Liver (tissue), 3 donors: ENCODE measurements around the gene RPS6KA5.

Experiments used
- CTCF ChIP-seq: fragments of 150-350 bp; IDR thresholded peaks from 2 replicates; pipeline ENCODE4 v1.5.1; 2017; ENCODE audit warnings: improper control_type of control experiment, low read depth, low read length; ENCODE audit not compliant: missing input control
- EGR1 ChIP-seq, 2 donors: IDR thresholded peaks; 2 replicates each; pipeline ENCODE4 v1.6.1; 2016 to 2018; ENCODE audit warnings: antibody characterized with exemption in 2 of 2, low read depth in 2 of 2
- FOXA1 ChIP-seq: IDR thresholded peaks from 2 replicates; pipeline ENCODE4 v1.6.1; 2016; ENCODE audit warnings: antibody characterized with exemption
- HNF4A ChIP-seq, 2 donors: conservative IDR thresholded peaks; 2 replicates each; pipeline ENCODE4 v1.6.1; 2016; ENCODE audit warnings: antibody characterized with exemption in 2 of 2, mild to moderate bottlenecking in 2 of 2
- JUND ChIP-seq, 2 donors: IDR thresholded peaks; 2 replicates each; pipeline ENCODE4 v1.6.1; 2016; ENCODE audit warnings: antibody characterized with exemption in 2 of 2
- MAX ChIP-seq: IDR thresholded peaks from 2 replicates; pipeline ENCODE4 v1.6.1; 2016; ENCODE audit warnings: antibody characterized with exemption
- NR2F2 ChIP-seq: IDR thresholded peaks from 2 replicates; pipeline ENCODE4 v1.6.1; 2016; ENCODE audit warnings: antibody characterized with exemption
- RAD21 ChIP-seq, 2 donors: IDR thresholded peaks; 2 replicates each; pipeline ENCODE4 v1.6.1; 2016; ENCODE audit warnings: antibody characterized with exemption in 2 of 2, mild to moderate bottlenecking in 2 of 2
- SP1 ChIP-seq: IDR thresholded peaks from 2 replicates; pipeline ENCODE4 v1.6.1; 2018; ENCODE audit warnings: antibody characterized with exemption, mild to moderate bottlenecking
- TAF1 ChIP-seq: conservative IDR thresholded peaks from 2 replicates; pipeline ENCODE4 v1.6.1; 2016; ENCODE audit warnings: antibody characterized with exemption, mild to moderate bottlenecking
- YY1 ChIP-seq: IDR thresholded peaks from 2 replicates; pipeline ENCODE4 v1.6.1; 2016; ENCODE audit warnings: antibody characterized with exemption, mild to moderate bottlenecking
- ZBTB33 ChIP-seq: IDR thresholded peaks from 2 replicates; pipeline ENCODE4 v1.6.1; 2016; ENCODE audit warnings: antibody characterized with exemption
- TF ChIP-seq, protein P1 (sequence below): IDR thresholded peaks from 2 replicates; pipeline ENCODE4 v1.6.1; 2016; ENCODE audit warnings: antibody characterized with exemption
- TF ChIP-seq, protein P2 (sequence below): IDR thresholded peaks from 2 replicates; pipeline ENCODE4 v1.6.1; 2016; ENCODE audit warnings: antibody characterized with exemption, mild to moderate bottlenecking
- donor health status: healthy.
- donor health status: healthy.

DNA sequence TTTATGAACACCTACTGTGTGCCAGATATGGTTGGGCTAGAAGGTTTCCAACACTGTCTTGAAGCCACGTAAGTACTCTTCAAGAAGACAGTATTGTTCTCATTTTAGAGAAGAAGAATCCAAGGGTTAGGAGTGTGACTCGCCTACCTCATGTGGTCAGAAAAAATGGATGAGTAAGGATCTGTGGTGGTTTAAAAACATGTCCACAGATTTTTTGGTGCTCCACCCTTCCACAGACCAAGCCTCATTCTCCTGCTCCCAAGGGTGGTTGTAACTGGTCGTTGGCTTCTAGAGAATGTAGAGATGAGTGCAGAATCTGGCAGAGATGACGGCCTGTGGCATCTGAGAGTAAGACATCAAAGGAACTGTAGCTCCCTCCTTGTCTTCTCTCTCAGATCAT is 213.9 kb downstream of the RPS6KA5 start:
- no peak for TF ChIP-seq CTCF
- no peak for TF ChIP-seq JUND (IDR thresholded peaks at IDR 0.05)
- no peak for TF ChIP-seq FOXA1
- no peak for TF ChIP-seq RAD21 (IDR thresholded peaks at IDR 0.05)
- TF ChIP-seq, protein P1, sequence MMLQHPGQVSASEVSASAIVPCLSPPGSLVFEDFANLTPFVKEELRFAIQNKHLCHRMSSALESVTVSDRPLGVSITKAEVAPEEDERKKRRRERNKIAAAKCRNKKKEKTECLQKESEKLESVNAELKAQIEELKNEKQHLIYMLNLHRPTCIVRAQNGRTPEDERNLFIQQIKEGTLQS = no peak
- no peak for TF ChIP-seq MAX
- TF ChIP-seq SP1 = no peak
- TF ChIP-seq HNF4A (conservative IDR thresholded peaks at IDR 0.05) = no peak
- TF ChIP-seq ZBTB33 = no peak
- TF ChIP-seq EGR1 (IDR thresholded peaks at IDR 0.05; ENCODE audit: low read depth in 2 of 2) = no peak
- no peak for TF ChIP-seq YY1
- TF ChIP-seq, protein P2, sequence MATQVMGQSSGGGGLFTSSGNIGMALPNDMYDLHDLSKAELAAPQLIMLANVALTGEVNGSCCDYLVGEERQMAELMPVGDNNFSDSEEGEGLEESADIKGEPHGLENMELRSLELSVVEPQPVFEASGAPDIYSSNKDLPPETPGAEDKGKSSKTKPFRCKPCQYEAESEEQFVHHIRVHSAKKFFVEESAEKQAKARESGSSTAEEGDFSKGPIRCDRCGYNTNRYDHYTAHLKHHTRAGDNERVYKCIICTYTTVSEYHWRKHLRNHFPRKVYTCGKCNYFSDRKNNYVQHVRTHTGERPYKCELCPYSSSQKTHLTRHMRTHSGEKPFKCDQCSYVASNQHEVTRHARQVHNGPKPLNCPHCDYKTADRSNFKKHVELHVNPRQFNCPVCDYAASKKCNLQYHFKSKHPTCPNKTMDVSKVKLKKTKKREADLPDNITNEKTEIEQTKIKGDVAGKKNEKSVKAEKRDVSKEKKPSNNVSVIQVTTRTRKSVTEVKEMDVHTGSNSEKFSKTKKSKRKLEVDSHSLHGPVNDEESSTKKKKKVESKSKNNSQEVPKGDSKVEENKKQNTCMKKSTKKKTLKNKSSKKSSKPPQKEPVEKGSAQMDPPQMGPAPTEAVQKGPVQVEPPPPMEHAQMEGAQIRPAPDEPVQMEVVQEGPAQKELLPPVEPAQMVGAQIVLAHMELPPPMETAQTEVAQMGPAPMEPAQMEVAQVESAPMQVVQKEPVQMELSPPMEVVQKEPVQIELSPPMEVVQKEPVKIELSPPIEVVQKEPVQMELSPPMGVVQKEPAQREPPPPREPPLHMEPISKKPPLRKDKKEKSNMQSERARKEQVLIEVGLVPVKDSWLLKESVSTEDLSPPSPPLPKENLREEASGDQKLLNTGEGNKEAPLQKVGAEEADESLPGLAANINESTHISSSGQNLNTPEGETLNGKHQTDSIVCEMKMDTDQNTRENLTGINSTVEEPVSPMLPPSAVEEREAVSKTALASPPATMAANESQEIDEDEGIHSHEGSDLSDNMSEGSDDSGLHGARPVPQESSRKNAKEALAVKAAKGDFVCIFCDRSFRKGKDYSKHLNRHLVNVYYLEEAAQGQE = no peak
- no peak for TF ChIP-seq TAF1
- TF ChIP-seq NR2F2 = no peak
